Central memory CD4-positive, alpha-beta T cell (primary cell): Measurements from ENCODE around the gene RNF144A.
"Not testable (repeated sequence)": the region's sequence is repeated elsewhere in the genome, so short reads cannot be mapped to it uniquely, and the experiment has no call there.

Source experiments
- DNase-seq: peaks from one replicate; pipeline ENCODE4 v3.0.0; 2022

Gene RNF144A

DNA sequence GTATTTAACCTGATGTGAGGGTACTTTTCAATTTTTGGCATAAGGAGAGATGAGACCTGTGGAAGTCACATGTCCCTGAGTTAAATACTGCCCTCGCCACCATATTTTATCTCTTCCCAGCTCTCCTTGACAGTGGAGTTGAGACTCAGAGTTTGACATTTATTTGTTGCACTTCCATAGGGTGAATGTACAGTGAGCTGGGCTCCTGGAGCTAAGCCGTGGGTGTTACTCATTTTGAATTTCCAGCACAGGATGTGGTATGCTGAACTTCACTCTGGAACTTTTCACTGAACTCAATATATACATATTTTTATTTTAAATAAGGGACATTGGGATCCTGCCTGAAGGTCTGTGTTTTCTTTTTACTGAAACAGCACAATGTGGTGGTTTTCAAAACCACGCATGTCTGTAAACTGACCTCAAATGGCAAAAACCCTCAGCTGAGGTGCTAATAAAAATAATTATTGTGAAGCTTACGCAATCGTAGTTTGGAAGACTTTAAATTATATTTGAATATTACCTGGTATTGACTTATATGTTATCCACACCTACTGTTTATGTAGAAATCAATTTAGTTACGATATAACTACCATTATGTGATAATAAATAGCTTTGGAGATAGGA is 12.1 kb downstream of the RNF144A start:
- DNase-seq = no peak

DNA sequence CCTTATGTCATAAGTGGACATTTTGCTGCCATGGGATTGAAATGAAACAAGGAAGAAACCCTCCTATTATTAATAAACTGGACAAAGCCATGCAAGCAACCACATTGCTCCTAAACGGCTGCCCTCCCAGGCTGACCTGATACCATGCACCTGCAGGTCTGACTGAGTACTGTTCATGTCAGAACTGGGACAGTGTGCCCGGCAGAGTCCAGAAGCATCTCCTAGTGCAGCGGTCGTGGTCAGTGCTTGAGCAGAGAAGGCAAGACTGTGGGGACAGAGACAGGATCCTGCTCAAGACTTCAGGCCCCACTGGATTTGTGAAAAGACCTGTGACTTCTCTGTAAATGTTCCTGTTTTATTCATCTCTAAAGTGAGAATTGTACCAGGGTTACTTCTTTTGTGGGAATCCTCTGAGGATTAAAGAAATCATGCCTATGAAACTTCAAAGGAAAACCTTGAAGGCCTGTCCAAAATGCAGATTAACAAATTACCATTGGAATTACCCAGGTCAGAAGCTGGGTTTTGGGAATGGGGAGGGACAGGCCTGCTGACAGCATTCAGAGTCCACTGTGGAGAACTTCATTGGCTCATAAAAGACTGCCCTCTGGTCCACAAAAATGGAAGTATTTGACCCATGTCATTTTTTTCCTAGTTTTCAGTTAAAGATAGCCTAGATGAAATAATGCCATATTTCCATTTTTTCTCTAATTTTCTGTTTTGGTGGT is 13.9 kb downstream of the RNF144A start:
- no peak for DNase-seq

DNA sequence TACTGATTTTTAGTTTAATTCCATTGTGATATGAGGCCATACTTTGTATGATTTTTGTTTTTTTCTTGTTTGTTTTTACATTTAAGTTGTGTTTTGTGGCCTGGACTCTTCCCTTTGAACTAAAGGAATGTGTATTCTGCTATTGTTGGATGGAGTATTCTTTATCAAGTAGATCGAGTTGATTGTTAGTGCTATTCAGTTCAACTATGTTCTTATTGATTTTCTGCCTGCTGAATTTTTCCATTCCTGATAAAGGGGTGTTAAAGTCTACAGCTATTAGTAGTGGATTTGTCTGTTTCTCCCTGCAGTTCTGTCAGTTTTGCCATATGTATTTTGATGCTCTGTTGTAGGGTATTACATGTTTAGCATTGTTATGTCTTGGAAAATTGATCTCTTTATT is 14.5 kb downstream of the RNF144A start:
- DNase-seq = no peak

- no peak for DNase-seq
These were observed 15.0 kb downstream of the RNF144A start for GRCh38 chr2:6932206-6932605.

- no peak for DNase-seq
These were observed 15.6 kb downstream of the RNF144A start for GRCh38 chr2:6932828-6933227.

- DNase-seq = no peak
These were observed 16.7 kb downstream of the RNF144A start for GRCh38 chr2:6933911-6934310.

- no peak for DNase-seq
These were observed 17.1 kb downstream of the RNF144A start for GRCh38 chr2:6934345-6934744.

- no peak for DNase-seq
These were observed 17.8 kb downstream of the RNF144A start for GRCh38 chr2:6934758-6935651.

DNA sequence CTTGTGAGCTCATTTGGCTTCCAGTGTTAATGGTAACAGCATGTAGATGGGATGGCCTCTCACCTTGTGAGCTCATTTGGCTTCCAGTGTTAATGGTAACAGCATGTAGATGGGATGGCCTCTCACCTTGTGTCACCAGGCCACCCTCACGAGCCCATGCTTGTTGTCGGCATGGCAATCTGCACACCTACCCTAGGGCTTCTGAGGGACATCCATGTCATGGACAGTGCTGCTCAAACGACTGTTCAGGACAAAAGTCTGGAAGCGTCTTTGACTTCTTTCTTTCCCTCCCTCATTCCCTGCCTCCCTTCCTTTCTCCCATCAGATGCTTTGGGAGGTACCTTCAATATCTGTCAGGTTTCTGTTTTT is 18.4 kb downstream of the RNF144A start:
- not testable (repeated sequence) for DNase-seq

- DNase-seq = no peak
These were observed 19.9 kb downstream of the RNF144A start for GRCh38 chr2:6937157-6937556.

GRCh38 chr2:6937582-6937981 is 20.4 kb downstream of the RNF144A start:
- DNase-seq = no peak

DNA sequence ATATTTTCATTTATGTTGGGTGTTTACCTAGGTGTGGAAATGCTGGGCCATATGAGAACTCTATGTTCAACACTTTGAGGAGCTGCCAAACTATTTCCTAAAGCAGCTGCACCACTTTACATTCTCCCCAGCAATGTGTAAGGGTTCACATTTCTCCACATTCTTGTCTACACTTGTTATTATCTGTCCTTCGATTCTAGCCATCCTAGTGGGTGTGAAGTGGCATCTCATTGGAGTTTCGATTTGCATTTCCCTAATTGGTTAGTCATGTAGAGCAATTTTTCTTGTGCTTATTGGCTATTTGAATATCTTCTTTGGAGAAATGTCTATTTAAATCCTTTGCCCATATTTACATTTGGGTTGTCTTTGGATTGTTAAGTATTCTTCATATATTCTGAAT is 21.9 kb downstream of the RNF144A start:
- DNase-seq = no peak

GRCh38 chr2:6940820-6941219 is 23.6 kb downstream of the RNF144A start:
- no peak for DNase-seq

DNA sequence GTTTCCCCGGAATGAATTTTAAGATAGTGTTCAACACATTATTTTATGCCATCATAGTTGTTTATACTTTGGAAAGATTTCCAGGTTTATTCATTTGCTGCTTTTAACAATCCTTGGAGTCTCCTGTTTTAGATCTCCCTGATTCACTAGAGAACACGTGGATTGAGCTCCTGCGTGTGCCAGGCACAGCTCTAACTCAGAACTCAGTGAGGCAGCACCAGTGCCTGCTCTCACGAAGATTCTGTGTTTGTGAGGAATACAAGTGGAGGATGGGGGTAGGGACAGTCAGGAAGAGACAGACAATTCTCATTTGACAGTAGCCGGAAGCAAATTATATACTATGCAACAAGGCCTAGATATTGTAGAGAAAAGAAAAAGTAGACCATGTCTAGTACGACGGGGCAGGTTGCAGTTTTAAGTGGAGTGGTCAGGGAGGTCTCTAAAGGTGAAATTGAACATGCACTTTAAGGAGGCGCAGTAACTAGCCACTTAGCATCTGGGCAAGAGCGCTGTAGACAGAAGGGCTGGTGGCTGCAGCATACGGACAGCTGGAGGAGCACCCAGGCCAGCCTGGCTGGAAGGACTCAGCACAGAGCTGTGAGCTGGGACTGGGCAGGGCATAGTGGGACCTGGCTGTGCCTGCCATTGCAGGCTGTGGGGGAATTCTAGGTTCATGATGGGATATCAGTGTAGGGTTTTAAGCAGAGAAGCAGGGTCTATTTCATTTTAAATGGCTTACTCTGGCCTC is 24.3 kb downstream of the RNF144A start:
- no peak for DNase-seq

DNA sequence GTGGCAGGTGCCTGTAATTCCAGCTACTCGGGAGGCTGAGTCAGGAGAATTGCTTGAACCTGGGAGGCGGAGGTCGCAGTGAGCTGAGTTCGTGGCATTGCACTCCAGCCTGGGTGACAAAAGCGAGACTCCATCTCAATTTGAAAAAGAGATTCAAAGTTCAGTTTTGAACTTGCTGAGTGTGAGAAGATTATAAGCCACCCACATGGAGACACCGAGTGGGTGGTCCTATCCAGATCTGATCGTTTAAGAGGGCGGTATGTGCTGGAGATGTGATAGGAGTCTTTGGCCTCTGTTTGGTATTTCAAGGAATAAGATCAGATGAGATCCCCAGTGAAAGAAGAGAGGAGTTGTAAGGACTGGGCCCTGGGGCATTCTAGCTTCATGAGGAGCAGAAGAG is 25.6 kb downstream of the RNF144A start:
- no peak for DNase-seq

DNA sequence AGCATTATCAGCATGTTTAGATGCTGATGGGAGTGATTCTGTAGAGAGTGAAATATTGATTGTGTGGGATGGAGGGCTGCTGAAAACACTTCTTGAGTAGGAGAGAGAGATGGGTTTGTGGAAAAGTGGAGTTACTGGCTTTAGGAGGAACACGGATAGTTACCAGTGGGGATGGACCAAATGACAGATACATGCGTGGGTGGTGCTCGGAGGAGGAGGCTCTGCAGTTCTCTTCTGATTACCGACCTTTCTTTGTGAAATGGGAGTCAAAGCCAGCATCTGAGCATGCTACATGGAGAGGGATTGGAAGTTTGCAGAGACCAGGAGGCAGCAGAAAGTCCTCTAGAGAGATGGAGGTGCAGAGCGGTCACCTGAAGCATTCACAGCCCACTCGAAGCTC is 26.3 kb downstream of the RNF144A start:
- DNase-seq = no peak

GRCh38 chr2:6943971-6944370 is 26.8 kb downstream of the RNF144A start:
- DNase-seq = no peak

GRCh38 chr2:6944555-6944954 is 27.3 kb downstream of the RNF144A start:
- no peak for DNase-seq

- no peak for DNase-seq
These were observed 28.0 kb downstream of the RNF144A start for GRCh38 chr2:6945087-6945813.

DNA sequence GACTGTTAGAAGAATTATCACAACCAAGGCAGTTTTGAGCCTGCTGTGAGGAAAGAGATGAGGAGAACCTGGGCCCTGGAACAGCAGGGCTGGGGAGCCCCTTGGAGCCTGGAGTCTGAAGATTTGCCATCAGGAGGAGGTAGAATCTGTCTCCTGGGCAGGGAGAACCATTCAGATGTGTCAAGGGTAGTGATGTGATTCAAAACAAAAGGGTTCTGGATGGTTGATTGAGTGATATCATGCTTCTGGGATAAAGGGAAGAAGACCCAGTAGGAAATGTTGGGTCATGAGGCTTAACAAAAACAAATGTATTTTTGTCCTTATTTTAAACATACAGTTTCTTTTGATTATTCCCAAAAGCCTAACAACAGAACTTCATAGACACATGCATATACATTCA is 28.6 kb downstream of the RNF144A start:
- no peak for DNase-seq

DNA sequence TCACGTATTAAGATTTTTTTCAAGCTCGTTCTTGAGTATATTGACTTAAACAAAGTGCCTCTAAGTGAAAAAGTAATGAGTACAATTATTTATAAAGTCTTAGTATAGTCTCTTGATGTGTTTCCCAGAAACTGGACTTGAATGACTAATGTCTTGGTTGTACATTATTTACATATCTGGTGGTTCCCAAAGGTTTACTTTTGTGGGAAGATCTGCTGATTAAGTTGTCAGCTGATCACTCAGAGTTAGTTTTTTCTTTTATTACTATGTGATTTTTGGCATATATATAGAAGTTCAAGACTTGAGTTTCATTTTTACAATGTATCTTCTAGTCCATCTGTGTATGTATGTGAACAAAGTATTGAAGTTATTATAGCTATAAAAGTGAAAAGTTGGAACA is 29.5 kb downstream of the RNF144A start:
- DNase-seq = no peak

- no peak for DNase-seq
These were observed 30.9 kb downstream of the RNF144A start for GRCh38 chr2:6947929-6948676.
